ENCODE results near the gene PRDM9. TPM values are rescaled to one million over a fixed set of nuclear protein-coding genes. Genes with fewer than 3 reads are reported as not detected.

Gene PRDM9
- total and polyA plus RNA-seq, 9 of the 15 experiments (the other 6 are each of a cell fraction or from before 2014, with no cell fraction given), result 0.03 to 1.2 (median 0.47) TPM

- TF ChIP-seq POLR2H (tag; IDR thresholded peaks at IDR 0.05; ENCODE audit: low read depth), result no peak
- TF ChIP-seq, protein P1, sequence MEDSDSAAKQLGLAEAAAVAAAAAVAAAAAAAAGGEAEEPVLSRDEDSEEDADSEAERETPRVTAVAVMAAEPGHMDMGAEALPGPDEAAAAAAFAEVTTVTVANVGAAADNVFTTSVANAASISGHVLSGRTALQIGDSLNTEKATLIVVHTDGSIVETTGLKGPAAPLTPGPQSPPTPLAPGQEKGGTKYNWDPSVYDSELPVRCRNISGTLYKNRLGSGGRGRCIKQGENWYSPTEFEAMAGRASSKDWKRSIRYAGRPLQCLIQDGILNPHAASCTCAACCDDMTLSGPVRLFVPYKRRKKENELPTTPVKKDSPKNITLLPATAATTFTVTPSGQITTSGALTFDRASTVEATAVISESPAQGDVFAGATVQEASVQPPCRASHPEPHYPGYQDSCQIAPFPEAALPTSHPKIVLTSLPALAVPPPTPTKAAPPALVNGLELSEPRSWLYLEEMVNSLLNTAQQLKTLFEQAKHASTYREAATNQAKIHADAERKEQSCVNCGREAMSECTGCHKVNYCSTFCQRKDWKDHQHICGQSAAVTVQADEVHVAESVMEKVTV (CRISPR knock-in tag; IDR thresholded peaks at IDR 0.05), result no peak
- TF ChIP-seq NFE2L1 (tag; IDR thresholded peaks at IDR 0.05; ENCODE audit: borderline replicate concordance, low read depth), result no peak
- TF ChIP-seq NR2F6 (CRISPR knock-in tag; IDR thresholded peaks at IDR 0.05), result no peak
- no peak for TF ChIP-seq ZNF274 (IDR thresholded peaks at IDR 0.05; ENCODE audit: borderline replicate concordance, low read depth, low read length)
- TF ChIP-seq ZBTB11 (CRISPR knock-in tag; IDR thresholded peaks at IDR 0.05), result no peak
- no peak for TF ChIP-seq SMAD4 (CRISPR knock-in tag; conservative IDR thresholded peaks at IDR 0.05)
- TF ChIP-seq HSF4 (CRISPR knock-in tag; IDR thresholded peaks at IDR 0.05; ENCODE audit: borderline replicate concordance), result no peak
- TF ChIP-seq, protein P2, sequence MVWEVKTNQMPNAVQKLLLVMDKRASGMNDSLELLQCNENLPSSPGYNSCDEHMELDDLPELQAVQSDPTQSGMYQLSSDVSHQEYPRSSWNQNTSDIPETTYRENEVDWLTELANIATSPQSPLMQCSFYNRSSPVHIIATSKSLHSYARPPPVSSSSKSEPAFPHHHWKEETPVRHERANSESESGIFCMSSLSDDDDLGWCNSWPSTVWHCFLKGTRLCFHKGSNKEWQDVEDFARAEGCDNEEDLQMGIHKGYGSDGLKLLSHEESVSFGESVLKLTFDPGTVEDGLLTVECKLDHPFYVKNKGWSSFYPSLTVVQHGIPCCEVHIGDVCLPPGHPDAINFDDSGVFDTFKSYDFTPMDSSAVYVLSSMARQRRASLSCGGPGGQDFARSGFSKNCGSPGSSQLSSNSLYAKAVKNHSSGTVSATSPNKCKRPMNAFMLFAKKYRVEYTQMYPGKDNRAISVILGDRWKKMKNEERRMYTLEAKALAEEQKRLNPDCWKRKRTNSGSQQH (CRISPR knock-in tag; IDR thresholded peaks at IDR 0.05), result no peak
- TF ChIP-seq NONO (IDR thresholded peaks at IDR 0.05; ENCODE audit: low read depth in 2 of 2, low read length in 1 of 2), result no peak
- no peak for TF ChIP-seq ZMIZ1 (IDR thresholded peaks at IDR 0.05; ENCODE audit: low read depth in 2 of 2, low read length in 2 of 2)
- TF ChIP-seq ZNF408 (CRISPR knock-in tag; IDR thresholded peaks at IDR 0.05; ENCODE audit: low read depth), result no peak
- no peak for TF ChIP-seq ZNF830 (CRISPR knock-in tag; IDR thresholded peaks at IDR 0.05)
- no peak for TF ChIP-seq ZNF12 (CRISPR knock-in tag; IDR thresholded peaks at IDR 0.05)
These were observed 18.3 kb downstream of the PRDM9 start (continued) for GRCh38 chr5:23525751-23526150.
